ENCODE results near the gene GLYATL1. TPM values are rescaled to one million over a fixed set of nuclear protein-coding genes. Genes with fewer than 3 reads are reported as not detected.

GLYATL1 gene
- total and polyA plus RNA-seq, 10 of the 15 experiments (the other 5 are each of a cell fraction or from before 2014, with no cell fraction given) = not detected

- WGBS (ENCODE audit: insufficient coverage, insufficient replicate concordance, low lambda C conversion rate, missing lambda C conversion rate) = 70% methylated on average over 7 of the region's 7 CpGs
- BruUV-seq (replicated peaks) = no TSS peak
- no peaks in the 10 kb centered on the region for H3K9me3 ChIP-seq (replicated peaks; ENCODE audit: control insufficient read depth, insufficient read depth, low read length)
Measured at GRCh38 chr11:58934945-58935513, 4.3 kb upstream of the GLYATL1 start.

GRCh38 chr11:58938398-58938797 lies 890 bp upstream of the GLYATL1 start:
- Histone ChIP-seq H3K79me2 (ENCODE audit: control insufficient read depth, insufficient read depth, low read length) (no peaks in the 10 kb centered on the region), H3K4me1 (ENCODE audit: control insufficient read depth, insufficient read depth, low read length) (no peaks in the 10 kb centered on the region), H3K27ac (ENCODE audit: control insufficient read depth, insufficient read depth) (no peak overlapping the region), H3K27me3 (replicated peaks in 1 of 2; ENCODE audit: control insufficient read depth in 2 of 2, insufficient read depth in 2 of 2, low read length in 1 of 2) (no peaks in the 10 kb centered on the region), H3K9me3 (replicated peaks; ENCODE audit: control insufficient read depth, insufficient read depth, low read length) (no peaks in the 10 kb centered on the region), H3K36me3 (ENCODE audit: control insufficient read depth in 2 of 2, insufficient read depth in 2 of 2, low read length in 1 of 2) (no peaks in the 10 kb centered on the region), H3K4me3 (no peak overlapping the region), H3K4me2 (ENCODE audit: control insufficient read depth, insufficient read depth) (no peak overlapping the region), H4K20me1 (ENCODE audit: control insufficient read depth, insufficient read depth) (no peaks in the 10 kb centered on the region), H3K9ac (ENCODE audit: control insufficient read depth, insufficient read depth, low read length) (no peak overlapping the region), H2AFZ (ENCODE audit: control insufficient read depth, low read depth, low read length) (no peak overlapping the region)
- intact Hi-C loops (cut with micrococcal nuclease; ENCODE audit: unreplicated experiment) = no loop called here
- in situ Hi-C loops (cut with MboI) = no loop called here
- ATAC-seq (no peak), FAIRE-seq (no peak), DNase-seq (ENCODE audit: low read depth, low spot score) (no peak)
- WGBS (ENCODE audit: insufficient coverage, insufficient replicate concordance, low lambda C conversion rate, missing lambda C conversion rate) = 1% methylated on average over 4 of the region's 4 CpGs
- no TSS peak for BruUV-seq (replicated peaks)
- ChIA-PET SMC1A (ENCODE audit: uncharacterized antibody, unreplicated experiment) (interaction anchor here (1.2 kb wide), 1 partner anchor 50 kb away, joined by 3 read pairs; no protein-coding TSS in a partner anchor), POLR2A (no interaction called here), RAD21 (ENCODE audit: unreplicated experiment) (no interaction called here), CTCF (interaction anchor here (1.3 to 1.9 kb wide), 2 partner anchors 15 to 220 kb away, joined by 3 to 4 read pairs; no protein-coding TSS in a partner anchor)
- no peak for TF ChIP-seq SMC3 (IDR thresholded peaks at IDR 0.05; ENCODE audit: borderline replicate concordance, low read length)
- no peak for TF ChIP-seq NFYB (IDR thresholded peaks at IDR 0.05; ENCODE audit: insufficient read depth, low read depth, low read length)
- TF ChIP-seq ZZZ3 (IDR thresholded peaks at IDR 0.05; ENCODE audit: control insufficient read depth, insufficient read length, low read depth) = no peak
- no peak for TF ChIP-seq ATF2 (IDR thresholded peaks at IDR 0.05; ENCODE audit: low read length)
- no peak for TF ChIP-seq SUZ12 (IDR thresholded peaks at IDR 0.05; ENCODE audit: unreplicated experiment)
- TF ChIP-seq CBFB (IDR thresholded peaks at IDR 0.05; ENCODE audit: low read depth) = no peak
- TF ChIP-seq REST (IDR thresholded peaks at IDR 0.05; ENCODE audit: low read depth, low read length) = no peak
- TF ChIP-seq BCLAF1 (IDR thresholded peaks at IDR 0.05) = no peak

More at GRCh38 chr11:58934945-58935513, 4.3 kb upstream of the GLYATL1 start:
- no peak overlapping the region for H3K27ac ChIP-seq (ENCODE audit: control insufficient read depth, insufficient read depth)
- no peak overlapping the region for H2AFZ ChIP-seq (ENCODE audit: control insufficient read depth, low read depth, low read length)
- no peak for ATAC-seq
- CTCF ChIA-PET = no interaction called here
- H3K4me2 ChIP-seq (ENCODE audit: control insufficient read depth, insufficient read depth) = no peak overlapping the region
- SMC1A ChIA-PET (ENCODE audit: uncharacterized antibody, unreplicated experiment) = interaction anchor here (0.6 kb wide), 1 partner anchor 790 kb away, joined by 3 read pairs; no protein-coding TSS in a partner anchor
- no peak overlapping the region for H3K9ac ChIP-seq (ENCODE audit: control insufficient read depth, insufficient read depth, low read length)
- in situ Hi-C loops (cut with MboI) = no loop called here
- H3K4me1 ChIP-seq (ENCODE audit: control insufficient read depth, insufficient read depth, low read length) = no peaks in the 10 kb centered on the region
- no peaks in the 10 kb centered on the region for H3K36me3 ChIP-seq (ENCODE audit: control insufficient read depth in 2 of 2, insufficient read depth in 2 of 2, low read length in 1 of 2)
- FAIRE-seq = no peak
- no peak for TF ChIP-seq STAT3 (IDR thresholded peaks at IDR 0.05; ENCODE audit: low read depth, low read length)
- no peak overlapping the region for H3K4me3 ChIP-seq
- H3K79me2 ChIP-seq (ENCODE audit: control insufficient read depth, insufficient read depth, low read length) = no peaks in the 10 kb centered on the region
- POLR2A ChIA-PET = no interaction called here
- no peak for DNase-seq (ENCODE audit: low read depth, low spot score)
- no peaks in the 10 kb centered on the region for H4K20me1 ChIP-seq (ENCODE audit: control insufficient read depth, insufficient read depth)
- RAD21 ChIA-PET (ENCODE audit: unreplicated experiment) = no interaction called here
- intact Hi-C loops (cut with micrococcal nuclease; ENCODE audit: unreplicated experiment) = no loop called here
- H3K27me3 ChIP-seq (replicated peaks in 1 of 2; ENCODE audit: control insufficient read depth in 2 of 2, insufficient read depth in 2 of 2, low read length in 1 of 2) = no peaks in the 10 kb centered on the region
